ENCODE results near the gene FSTL4.

Gene FSTL4

DNA sequence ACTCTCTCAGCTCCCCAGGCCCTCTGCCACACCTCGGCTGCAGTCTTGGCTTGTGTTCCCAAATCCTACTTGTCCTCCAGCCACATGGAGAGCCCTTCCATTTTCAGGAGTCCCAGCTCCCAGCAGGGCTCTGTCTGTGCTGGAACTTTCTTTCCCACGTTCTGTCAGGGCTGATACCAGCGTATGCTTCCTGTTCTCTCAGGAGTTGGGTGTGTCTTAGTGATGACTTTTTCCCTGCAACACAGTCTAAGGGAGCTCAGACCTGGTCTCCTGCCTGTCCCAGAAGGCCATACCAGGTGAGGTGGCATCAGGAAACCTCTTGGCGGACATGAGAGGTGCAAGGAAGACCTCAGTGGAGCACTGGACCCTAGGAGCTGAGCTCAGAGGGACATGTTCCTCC lies 334.0 kb downstream of the FSTL4 start:
- DNase-seq (ENCODE audit: insufficient read length, low spot score) (no peak), FAIRE-seq (no peak)

DNA sequence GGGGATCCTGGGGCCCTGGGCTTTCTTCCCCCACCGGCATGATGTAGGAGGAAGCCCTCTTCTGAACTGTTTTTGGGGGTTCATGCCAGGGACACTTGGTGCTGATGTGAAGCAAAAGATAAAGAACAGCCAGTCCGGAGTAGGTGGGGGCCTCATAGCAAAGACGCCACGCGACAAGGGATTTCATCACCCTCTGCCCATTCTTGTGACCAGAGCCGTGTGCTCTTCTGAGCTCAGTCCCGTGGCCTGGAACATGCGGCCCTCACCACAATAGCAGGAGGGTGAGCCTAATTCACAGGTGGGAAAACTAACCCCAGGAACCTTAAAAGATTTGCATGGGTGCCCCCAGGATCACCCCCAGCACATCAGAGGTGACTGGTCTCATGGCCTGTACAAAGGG lies 334.6 kb downstream of the FSTL4 start:
- FAIRE-seq = no peak
- no peak for DNase-seq (ENCODE audit: insufficient read length, low spot score)

DNA sequence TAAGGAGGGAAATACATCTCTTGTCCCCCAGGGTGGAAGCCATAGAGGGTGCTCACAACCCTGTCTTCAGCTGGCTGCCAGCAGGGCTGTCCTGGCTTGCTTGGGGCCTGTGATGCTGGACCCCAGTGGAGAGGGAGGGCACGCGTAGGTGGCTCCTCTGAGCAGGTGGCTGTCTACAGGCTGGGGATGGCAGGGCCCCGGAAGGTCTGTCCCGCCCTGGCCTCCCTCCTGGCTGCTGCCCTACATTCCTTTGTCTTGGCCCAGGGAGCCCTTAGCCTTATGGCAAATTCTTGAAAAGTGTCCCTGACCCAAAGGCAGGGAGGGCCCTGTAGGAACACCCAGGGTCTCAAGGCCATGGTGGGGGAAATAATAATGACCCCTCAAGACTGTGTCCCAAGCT lies 336.2 kb downstream of the FSTL4 start:
- DNase-seq (ENCODE audit: insufficient read length, low spot score) (no peak), FAIRE-seq (no peak)

DNA sequence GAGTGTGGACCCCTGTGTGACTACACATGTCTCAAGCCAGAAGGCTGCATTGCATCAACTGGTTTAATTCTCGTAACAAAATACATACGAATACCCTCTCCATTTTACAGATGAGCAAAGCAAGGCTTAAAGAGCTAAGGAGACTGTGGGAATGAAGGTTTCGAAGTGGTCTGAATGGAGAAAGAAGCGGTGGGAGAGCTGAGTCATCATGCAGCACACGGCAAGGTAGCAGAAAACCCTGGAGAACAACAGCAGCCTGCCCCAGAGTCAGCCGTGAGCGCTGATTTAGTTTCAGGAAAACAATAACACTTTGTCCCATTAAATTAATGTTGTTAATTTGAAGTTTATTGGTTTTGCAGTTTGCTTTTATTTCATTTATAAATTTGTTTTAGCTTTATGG lies 336.7 kb downstream of the FSTL4 start:
- FAIRE-seq = no peak
- DNase-seq (ENCODE audit: insufficient read length, low spot score) = no peak

DNA sequence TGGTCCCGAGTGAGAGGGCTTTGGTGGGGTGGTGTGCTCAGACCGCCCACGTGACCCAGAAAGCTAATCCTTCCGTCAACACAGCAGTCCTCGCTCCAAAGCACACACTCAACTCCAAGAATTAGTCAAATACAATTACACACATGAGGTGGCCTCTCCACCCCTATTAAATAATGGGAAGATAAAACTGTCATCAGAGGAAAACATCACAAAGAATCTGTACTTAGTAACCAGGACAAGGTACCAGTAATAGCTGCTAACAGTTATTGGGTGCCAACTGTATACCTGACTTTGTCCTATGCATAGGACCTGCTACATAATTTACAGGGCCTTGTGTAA lies 337.8 kb downstream of the FSTL4 start:
- DNase-seq (ENCODE audit: insufficient read length, low spot score) = no peak
- FAIRE-seq = no peak

DNA sequence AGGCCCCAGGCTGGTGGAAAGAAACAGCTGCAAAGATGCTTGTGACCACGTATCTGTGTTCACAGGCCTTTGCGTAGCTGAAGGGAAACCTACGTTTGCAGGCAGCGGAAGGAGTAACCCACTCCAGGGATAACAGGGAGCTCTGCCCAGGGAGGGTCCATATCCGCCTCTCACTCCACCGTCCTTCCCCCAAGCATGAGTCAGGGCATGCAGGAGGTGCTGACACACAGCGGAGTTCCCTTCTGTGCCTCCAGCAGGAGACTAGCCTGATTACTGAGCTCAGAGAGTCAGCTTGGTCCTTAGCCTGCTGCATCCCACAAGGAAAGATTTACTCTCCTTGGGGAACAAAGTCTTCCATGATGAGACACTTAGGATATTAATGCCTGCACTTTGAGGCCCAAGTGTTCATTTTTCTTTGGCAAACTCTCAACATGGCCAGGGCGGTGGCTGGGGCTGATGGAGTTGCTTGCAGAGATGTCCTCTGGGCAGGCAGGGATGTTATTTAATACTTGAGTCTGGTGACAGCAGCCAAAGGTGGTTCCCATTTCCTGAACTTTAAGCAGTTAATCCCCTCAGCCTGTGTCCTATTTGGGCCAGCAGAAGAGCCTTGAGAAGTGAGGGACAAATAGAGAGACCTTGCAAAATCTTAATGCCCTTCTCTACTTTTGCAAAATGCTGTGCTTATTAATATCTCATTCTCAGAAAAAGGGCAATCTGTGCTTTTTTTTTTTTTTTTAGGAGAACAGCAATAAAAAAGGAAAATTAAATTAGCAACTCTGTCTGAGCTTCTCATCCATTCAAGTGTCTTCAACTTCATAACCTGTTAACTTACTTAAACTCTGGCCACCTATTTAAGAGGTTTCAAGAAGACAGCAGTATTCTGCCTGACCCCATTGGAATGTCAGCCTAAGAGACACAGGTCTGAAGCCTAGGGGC lies 338.4 kb downstream of the FSTL4 start:
- DNase-seq (ENCODE audit: insufficient read length, low spot score) (no peak), FAIRE-seq (no peak)

DNA sequence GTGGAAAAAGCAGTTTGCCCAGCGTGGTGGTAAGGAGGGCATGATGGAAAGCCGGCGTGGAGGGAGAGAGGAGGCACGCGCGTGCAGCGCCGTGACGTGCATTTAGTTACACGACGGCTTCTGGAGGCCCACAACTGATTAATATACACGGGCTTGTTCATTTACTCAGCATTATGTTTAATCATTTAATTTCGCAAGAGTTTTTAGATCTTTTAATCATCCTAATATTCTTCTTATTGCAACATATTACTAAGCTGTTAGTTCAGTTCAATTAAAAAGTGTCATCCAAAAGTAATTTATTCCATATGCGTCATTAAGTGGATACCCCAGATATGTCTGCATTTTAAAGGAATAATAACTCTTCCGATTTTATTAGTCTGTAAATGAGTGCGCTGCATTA lies 340.0 kb downstream of the FSTL4 start:
- DNase-seq (ENCODE audit: insufficient read length, low spot score) (no peak), FAIRE-seq (no peak)

DNA sequence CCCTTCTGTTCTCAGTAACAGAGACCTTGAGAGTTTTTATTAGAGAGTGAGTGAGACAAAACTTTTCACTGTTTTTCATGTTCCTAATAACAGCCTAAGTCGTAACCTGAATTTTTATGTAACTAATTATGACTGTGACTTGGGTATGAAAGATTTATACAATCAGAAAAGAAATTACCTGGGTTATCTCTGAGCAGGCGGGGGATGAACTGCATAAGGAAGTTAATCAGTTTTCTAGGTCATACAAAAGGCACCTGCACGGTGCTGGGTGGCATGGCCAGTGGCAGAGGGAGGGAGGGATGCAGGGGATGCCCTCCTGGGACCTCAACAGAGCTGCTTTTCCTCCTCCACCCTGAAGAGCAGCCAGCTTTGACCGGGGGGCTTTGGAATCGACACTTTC lies 340.7 kb downstream of the FSTL4 start:
- FAIRE-seq = no peak
- DNase-seq (ENCODE audit: insufficient read length, low spot score) = no peak

DNA sequence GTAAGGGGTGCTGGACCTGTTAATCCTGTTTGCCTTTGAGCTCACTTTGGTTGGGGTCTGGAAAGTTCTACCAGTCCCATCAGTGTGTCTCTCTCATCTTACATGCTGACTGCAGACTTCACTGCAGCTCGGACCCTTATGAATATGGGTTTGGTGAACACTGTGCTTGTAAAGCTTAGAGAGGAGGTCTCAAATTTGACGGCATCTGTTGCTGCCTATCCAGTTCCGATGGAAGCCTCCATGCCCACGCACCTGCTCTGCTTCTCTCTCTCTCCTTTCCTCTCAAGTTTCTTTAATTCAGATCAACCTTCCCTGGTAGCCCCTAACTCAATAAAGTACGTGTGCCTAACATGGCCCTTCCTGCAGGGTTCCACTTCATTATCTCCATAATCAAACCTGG lies 342.6 kb downstream of the FSTL4 start:
- FAIRE-seq = no peak

DNA sequence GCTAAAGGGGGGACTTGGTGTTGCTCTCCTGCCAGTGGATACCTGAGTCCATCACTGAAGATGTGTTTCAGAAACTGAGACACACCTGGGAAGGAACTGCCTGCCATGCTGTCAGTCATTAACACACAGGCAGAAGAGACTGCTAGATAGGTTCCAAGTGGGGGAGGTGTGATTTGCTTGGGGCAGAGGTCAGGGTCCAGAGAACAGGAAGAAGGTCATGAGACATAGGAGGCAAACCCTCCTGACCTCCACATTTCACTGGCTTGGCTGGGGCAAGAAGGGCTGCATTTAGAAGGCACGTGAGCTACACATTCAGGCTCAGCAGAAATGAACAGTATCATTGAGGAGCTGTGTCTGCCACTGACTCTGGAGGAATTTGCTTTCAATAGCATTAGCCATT lies 344.7 kb downstream of the FSTL4 start:
- FAIRE-seq (no peak), DNase-seq (ENCODE audit: insufficient read length, low spot score) (no peak)

More for the DNA sequence above, 342.6 kb downstream of the FSTL4 start:
- DNase-seq (ENCODE audit: insufficient read length, low spot score) = no peak

DNA sequence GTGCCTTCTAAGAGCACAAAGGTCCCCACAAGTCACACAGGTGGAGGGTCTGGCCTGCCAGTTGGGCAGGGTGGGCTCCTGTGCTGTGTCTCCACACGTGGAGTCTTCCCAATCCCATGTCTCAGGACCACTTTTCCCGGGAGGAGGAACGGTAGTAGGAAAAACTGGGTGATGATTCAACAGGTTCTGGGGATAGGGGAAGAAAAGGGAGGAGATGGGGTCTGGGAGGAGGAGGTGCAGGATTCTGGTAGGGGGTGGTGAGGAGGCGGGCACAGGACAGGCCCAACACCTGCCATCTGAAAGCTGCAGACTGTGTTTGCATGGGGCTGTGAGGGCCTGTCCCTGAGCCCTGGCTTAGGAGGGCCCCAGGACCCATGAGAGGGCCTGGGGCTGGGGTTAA lies 345.4 kb downstream of the FSTL4 start:
- FAIRE-seq (no peak), DNase-seq (ENCODE audit: insufficient read length, low spot score) (no peak)

DNA sequence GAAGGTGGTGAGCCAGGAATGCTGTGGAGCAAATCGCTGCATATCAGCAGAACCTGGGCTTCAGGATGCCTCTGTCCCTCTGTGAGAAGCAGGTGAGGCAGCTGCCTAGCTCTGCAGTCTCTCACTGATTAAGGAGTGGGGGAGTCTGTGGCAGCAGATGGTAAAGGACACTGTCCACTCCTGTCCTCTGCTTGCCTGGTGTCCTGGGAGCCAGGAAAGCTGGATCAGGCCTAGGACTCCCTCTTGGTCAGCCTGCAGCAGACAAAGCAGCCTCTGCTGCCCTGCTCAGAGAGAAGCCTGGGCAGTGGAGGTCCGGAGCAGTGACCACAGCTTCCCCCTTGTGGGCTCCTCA lies 345.8 kb downstream of the FSTL4 start:
- no peak for DNase-seq (ENCODE audit: insufficient read length, low spot score)
- FAIRE-seq = no peak

DNA sequence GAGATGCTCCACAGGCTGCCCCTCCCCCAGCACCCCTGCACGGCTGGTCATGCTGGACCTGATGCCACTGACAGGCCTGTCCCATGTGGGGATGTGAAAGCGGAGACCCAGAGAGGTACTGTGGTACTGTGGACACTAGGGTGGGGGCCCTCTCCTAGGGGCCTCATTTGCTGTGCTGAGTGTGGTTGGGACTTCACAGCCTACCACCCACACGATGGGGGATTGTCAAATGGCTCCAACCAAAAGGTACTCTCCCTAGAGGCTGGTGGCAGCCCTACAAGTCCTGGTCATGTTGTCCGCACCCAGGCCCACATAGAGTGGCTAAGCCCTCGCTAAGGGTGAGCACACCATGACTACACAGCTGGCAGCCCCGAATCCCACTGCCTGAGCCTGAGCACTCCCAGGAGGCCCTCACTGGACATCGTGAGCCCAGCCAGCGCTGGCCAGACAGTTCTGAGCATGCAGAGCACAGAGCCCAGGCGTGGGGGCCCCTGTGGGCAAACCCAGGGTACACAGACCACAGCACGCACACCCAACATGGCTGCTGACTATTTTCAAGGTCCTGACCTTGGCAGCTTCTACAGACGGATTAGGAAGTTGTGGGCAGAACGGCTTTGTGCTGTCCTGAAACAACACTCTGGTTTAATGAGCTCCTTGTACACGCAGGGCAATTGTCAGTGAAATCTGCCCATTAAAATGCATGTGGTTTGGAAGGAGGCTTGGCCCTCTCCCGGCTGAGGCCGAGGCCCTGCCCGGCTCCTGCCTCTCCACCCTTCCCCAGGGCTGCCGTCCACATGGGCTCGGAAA lies 346.4 kb downstream of the FSTL4 start:
- FAIRE-seq (no peak), DNase-seq (ENCODE audit: insufficient read length, low spot score) (no peak)

DNA sequence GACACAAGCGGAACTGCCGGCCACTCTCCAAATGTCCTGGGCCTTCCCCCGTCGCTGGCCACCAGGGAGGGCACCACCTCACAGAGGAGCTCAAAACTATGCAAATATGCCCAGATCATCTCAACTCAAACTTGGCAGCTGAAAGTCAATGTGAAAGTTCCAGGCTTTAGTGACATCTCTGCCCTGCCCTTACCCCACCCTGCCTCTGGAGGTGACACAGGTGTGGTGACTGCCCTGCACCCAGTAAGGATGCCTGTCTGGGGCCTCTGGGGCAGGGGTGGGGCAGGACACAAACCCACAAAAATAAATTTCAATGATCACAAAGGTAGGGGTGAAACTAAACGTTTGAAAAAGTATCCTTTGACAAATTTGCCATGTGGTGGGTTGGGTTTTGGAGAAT lies 347.1 kb downstream of the FSTL4 start:
- DNase-seq (ENCODE audit: insufficient read length, low spot score) = no peak
- no peak for FAIRE-seq

DNA sequence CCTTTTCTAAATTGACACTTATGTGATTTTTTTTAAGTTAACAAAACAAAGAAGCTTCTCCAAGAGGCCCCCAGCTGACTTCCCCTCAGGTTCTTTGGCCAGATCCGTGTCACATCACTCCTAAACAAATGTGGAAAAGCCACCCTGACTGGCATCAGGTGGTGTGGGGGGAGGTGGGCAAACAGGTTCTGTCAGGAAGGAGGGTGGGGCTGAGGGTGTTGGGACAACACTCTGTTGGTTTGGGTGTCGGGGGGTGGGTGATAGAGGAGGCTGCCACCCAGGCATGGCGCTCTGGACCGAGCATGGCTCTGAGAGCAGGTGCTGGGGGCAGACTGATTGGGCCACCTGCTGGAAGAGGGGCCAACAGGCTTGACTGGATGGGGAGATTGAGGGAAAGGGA lies 349.7 kb downstream of the FSTL4 start:
- FAIRE-seq = no peak

DNA sequence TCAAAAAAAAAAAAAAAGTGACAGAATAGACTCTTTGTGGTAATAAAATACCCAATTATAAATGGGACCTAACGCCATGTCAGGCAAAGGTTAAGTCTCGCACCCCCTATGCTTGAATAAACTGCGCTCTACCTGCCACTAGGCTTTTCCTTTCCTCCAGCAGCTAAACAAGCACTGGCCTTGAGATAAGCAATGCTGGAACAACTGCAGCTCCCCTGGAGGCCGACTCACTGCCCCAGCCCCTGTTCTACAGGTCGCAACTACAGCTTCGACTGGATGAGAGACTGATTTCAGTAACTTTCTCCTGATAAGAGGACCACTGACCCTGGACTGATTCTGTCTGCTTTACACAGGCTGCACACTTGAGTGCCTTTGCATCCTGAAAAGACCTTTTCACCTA lies 350.3 kb downstream of the FSTL4 start:
- FAIRE-seq (no peak), DNase-seq (ENCODE audit: insufficient read length, low spot score) (no peak)

More for the DNA sequence above, 349.7 kb downstream of the FSTL4 start:
- DNase-seq (ENCODE audit: insufficient read length, low spot score) = no peak

DNA sequence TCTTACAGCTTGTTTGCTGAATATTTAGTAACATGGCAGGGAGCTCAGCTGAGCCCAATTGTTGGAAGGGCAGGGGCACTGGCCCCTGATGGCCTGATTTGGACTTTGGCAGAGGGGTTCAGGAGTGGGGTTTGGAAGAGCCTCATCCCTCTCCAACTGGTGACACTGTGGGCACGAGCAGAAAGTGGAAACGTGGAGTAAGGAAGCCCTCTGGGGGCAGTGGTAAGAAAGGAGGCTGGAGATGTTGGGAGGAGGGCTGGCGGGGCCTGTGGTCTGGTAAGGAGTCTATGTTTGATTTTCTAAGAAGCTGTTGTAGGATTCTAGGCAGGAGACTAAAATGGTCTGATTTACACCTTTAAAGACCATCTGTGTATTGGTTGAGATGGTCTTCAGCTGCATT lies 351.6 kb downstream of the FSTL4 start:
- no peak for FAIRE-seq
- no peak for DNase-seq (ENCODE audit: insufficient read length, low spot score)

DNA sequence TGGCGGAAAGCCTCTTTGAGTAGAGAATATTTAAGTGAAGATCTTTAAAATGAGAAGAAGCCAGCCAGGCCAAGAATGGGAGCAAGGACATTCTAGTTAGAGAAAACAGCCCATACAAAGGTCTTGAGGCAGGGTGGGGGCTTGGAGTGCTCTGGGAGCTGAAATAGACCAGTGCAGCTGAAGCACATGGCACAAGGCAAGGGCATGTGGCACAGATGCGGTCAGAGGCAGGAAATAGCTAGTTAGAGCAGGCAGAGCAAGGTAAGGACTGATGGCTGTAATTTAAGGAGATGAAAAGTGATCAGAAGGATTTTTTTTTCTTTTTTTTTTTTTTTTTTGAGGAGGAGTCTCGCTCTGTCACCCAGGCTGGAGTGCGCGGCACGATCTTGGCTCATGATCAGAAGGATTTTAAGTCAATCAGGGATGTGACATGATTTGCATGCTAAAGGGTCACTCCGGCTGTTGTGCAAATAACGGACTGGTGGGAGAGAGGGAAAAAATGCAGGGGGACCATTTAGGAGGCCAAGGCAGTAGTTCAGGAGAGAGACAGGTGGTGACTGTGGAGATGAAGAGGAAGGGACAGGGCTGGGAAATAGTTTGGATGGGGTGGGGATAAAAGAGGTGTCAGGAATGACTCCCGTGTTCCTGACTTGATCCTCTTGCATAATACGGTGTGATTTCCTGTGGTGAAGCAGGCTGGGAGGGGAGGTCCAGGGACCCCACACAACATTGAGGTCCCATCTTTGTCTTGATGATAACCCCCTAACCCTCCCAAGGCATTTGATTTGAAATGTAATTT lies 352.9 kb downstream of the FSTL4 start:
- no peak for DNase-seq (ENCODE audit: insufficient read length, low spot score)
- no peak for FAIRE-seq

DNA sequence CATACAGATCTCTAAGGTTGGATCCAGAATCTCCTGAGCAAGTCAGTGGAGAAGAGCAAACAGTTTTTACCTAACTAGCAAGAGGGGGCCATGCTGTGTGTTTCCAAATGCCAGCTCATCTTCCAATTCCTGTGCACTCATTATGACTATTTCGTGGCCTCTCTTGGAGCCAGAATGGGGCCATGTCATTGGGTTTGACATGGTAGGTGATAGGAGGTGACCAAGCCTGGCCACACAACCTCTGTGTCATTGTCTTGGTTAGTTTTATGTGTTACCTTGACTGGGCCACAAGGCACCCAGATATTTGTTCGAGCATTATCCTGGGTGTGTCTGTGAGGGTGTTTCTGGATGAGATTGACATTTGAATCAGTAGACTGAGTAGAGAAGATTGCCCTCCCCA lies 354.4 kb downstream of the FSTL4 start:
- DNase-seq (ENCODE audit: insufficient read length, low spot score) (no peak), FAIRE-seq (no peak)

DNA sequence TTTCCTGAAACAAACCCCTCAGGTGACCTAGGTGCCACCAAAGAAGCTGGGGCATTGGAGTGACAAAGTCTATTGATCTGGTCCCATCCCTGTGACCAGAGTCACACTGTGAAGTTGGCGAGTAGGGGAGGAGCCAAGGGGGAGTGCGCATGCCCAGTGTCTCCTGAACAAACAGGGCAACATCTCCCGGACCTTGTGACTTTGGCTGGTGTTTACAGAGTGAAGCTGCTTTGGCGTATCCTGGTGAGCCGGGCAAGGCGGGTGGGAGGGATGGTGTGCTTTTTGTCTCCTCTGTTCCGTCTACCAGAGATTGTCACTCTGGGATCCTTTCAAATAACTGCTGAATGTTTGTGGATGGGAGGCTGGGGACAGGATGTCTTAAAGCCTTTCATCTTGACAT lies 356.1 kb downstream of the FSTL4 start:
- no peak for DNase-seq (ENCODE audit: insufficient read length, low spot score)
- no peak for FAIRE-seq

DNA sequence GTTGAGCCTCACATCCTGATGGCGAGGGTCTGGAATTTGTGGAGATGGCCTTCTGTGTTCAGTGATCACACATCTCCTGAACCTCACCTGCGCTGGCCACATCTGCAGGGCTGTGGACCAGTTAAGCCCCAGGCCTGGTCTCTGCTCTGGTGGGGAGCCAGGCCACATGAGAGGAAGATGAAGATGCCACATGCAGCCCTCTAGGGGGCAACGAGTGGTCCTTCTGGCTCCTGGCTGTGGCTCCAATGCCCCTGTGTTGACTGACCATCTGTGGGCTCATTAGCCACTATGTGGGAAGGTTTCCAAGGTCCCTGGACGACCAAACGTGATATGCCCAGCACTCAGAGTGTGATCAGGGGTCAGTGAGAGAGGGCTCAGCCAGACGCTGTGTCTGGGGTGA lies 357.5 kb downstream of the FSTL4 start:
- DNase-seq (ENCODE audit: insufficient read length, low spot score) (no peak), FAIRE-seq (no peak)

All from GM19239 (cell line).